CD4-positive, alpha-beta T cell treated with Interleukin-15 for 1 hour (primary cell): ENCODE measurements around the gene TIFAB.
"Not testable (repeated sequence)": the region's sequence is repeated elsewhere in the genome, so short reads cannot be mapped to it uniquely, and the experiment has no call there.

Experiments
- DNase-seq: peaks from one replicate; pipeline ENCODE4 v3.0.0-alpha.2; 2020

TIFAB gene, protein sequence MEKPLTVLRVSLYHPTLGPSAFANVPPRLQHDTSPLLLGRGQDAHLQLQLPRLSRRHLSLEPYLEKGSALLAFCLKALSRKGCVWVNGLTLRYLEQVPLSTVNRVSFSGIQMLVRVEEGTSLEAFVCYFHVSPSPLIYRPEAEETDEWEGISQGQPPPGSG

DNA sequence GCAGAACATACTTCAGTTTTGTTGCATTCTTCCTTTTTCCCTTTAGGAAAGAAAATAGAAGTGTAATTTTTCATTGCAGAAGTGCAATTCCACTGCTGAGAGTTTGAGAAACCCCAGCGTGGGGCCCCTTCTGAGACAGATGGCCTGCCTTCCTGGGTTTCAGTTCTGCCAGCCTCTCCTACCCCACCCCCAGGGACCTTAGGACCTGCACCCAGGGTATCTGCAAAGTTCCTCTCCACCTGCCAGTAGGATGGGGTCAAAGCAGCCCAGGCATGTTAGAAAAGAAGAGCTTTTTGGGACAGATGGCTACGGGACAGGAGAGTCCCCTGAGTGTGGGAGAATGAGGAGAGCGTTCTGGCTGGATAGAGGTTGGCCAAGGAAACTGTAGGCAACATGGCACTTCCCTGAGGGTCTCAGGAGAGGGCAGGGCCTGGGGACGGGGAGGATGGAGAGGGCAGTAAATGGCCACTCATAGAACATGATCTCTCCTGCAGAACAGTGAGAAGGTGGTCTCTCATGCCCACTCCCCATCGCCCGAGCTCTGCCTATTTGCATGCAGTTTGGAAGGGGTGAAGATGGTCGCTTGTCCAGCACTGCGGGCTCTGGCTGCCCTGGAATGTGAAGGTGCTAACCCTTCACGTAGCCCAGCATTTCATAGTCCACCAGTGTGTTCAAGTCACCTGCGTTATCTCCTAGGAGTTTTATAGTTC lies at the start of gene TIFAB:
TSS of gene TIFAB (minus strand) at position 31 of the 710 bp plus-strand sequence. CDS start 2,412 bp downstream, outside the sequence.
- DNase-seq = no peak

DNA sequence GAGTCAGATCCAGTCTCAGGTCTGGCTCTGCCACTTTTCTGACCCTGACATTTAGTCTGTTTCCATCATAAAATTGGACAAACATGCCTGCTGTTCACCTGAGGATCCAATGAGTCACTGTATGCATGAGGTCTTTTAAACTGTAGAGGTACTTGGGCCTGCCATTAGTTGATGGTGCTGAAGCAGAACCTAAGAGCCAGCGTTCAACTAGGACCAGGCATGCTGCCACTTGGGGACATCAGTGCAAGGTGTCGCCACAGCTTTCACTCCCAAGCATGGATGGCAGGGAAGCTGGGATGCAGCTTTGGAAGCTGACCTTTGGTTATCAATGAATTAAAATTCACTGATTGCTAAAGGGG lies 46.5 kb upstream of the TIFAB start:
- DNase-seq = no peak

DNA sequence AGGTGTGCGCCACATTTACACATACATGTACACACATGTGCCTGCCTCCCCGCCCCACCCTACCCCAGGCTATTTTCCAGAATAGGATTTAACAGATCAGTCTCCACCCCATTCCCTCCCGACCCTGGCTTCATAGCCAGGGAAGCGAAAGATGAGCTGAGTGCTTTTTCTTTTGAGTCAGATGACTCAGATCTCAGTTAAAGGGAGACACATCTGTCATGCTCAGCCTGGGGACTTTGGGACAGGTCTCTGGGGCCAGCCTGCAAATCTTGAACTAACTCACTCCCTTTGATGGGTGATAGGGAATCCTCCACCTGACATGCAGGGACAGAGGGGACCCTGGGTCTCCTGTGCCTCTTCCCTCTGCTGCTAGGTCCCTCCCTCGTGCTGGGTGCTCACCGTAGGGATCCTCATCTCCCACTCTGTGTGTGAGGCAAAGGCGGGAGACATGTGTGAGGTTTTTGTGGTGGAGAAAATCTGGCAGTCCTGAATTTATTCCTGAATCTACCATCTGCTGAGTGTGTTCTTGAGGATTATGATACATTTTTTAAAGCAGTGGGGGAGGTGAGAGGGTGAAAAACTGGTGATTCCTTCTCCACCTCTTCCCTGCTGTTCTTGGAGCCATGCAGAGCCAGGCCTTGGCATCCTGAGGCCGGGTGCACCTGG lies 46.0 kb upstream of the TIFAB start:
- DNase-seq = no peak

DNA sequence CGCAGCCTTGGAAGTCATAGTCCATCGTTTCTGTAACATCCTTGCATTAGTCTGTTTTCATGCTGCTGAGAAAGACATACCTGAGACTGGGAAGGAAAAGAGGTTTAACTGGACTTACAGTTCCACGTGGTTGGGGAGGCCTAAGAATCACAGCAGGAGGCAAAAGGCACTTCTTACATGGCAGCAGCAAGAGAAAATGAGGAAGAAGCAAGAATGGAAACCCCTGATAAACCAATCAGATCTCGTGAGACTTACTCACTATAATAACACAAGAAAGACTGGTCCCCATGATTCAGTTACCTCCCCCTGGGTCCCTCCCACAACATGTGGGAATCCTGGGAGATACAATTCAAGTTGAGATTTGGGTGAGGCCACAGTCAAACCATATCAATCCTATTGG lies 43.4 kb upstream of the TIFAB start:
- not testable (repeated sequence) for DNase-seq

DNA sequence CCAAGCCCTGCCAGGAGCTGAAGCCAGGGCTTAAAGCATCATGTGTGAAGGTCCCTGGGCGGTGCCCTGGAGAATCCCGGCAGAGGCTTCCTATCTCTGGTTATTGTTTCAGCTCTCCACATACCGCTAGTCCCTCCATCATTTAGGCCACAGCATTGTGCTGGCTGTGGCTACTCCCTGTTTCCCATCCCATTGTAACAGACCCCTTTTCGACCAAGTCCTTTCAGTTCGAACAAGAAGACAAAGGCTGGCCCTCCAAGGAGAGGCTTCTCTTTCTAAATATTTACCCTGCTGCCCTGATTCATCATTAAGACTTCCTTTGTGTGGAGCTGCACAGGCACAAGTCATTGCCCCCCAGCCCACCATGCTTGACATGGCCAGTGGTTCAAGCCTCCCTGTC lies 42.0 kb upstream of the TIFAB start:
- DNase-seq = no peak

DNA sequence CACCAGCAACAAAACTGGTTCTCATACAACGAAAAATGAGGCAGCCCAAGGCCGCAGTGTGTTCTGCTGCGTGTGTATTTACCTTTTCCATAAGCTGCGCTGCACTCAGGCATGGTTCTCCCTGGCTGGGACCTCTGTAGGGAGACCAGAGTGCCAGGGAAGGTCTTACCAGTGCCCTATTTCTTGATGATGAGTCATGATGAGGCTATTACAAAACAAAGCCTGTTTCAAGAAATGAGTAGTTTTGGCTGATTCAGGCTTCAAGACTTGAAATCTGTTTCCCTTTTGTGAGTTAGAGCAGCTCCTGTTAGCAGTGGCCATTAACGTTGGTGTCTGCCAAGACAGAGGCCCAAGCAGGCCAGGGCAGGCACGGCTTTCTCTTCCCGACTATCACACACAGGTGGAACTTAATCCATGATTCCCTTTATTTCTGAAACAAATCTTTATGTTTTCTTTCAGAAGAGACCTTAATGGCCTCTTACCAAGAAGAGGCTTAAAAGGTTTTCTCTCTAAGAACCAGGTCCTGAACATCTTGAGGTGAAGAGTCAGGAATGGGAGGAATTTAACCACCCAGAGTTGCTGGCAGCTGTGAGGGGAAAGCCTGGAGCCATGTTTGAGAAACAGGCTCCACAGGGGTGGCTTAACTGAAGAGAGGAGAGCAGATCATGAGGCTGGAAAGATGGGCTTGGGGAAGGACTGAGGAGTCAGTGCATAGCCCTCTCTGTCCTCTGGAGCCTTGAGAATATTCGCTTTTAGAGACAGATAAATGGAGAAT lies 41.4 kb upstream of the TIFAB start:
- DNase-seq = no peak

DNA sequence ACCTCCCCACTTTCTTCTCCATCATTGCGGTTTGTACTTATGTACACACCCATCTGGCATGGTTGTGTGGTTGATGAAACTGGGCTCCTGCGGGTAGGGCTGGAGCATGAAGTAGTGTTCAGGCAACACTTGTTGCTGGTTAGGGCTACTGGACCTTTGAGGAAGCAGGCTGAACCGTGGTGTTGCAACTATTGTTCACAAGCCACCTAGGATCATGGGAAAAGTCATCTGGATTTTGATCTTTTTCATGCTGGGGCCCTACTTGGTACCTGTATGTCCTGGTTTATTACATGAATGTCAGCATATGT lies 40.1 kb upstream of the TIFAB start:
- DNase-seq = no peak

DNA sequence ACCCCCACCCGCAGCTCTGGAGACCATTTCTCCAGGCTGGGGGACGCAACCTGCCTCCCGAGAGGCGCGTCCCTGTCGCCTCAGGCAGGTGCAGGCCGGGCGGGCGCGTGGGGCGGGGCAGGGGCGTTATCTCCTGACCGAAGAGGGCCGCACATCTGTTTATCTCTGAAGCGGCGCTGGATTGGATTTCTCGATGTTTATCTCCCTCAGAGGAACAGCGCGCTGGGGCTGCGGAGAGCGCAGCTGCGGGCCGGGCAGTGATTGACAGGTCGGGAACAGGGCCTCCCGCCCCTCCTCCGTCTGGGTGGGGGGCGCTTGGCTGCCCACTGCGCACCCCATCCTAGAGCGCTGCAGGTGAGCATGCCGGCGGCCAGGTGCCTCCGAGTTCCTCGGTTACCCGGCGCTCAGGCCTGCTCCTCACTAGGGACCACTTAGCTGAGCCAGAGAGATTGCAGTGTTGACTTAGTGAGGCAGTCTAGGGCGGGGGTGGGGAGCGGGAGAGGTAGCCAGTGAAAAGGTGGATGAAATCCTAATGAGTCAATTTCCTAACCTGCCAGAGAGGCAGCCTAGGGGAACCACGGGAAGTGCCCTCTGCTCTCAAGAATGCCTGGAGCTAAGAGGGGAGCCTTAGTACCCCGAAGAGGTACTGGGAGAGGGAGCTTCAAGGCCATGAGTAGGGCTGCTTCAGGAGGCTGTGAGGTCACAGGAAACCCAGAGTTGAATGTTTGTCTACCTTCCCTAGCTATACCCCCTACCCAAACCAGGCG lies 39.6 kb upstream of the TIFAB start:
- DNase-seq = no peak

DNA sequence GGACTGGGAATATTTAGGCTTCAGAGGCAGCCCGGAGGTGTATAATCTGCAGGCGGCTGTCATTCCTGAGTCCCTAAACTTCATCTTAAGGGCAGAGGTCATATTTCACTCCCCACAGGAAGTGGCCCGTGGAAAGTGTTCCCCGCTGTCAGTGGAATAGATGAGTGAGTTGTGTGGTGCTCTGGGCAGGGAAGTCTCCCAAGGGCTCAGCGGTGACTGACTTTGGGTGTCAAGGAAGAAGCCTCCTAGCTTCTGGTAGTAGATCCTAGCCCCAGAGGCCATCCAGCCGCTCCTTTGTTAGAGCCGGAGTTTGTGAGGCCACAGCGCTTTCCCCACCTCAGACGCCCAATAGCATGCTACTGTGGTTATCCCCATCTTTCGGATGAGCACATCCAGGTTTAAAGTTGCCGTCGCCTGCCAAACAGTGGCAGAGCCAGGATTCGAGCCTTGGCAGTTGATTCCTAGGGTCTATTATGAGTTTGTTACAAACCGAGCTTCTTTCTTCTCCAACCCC lies 38.9 kb upstream of the TIFAB start:
- DNase-seq = no peak

DNA sequence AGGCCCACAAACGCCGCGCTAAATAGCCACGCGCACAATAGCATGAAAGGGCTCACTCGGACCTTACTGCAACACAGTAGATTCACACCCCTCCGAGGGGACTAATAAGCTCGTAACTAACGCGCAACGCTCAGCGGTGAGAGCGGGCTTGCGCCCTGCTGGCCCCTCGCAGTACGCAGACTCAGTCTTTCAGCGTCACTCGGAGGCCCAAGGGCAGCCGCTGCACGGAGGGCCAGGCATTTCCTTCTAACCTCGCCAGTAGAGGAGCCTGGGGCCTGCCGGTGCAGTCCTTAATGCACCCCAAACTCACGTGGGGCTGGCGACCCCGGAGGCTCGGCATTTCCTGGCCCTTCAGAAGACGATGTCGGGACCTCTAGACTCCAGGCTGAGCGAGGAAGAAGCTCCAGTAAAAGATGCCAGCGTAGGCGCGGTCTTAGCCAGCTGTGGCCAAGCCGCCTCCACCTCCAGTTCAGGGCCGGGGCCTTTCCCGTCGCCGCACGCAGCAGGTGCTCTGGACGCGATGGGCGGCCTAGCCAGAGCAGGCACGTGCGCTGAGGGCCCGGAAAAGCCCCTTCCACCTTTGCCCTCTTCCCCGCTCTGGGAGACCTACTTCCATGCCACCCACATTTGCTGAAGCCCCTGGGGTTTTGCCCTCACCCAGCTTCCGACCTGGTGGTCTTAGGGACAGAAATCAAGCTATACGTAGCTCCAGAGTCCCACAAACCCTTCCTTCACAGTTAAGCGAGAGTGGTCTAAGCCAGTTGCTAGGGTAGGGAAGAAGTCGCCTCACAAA lies 38.3 kb upstream of the TIFAB start:
- no peak for DNase-seq

DNA sequence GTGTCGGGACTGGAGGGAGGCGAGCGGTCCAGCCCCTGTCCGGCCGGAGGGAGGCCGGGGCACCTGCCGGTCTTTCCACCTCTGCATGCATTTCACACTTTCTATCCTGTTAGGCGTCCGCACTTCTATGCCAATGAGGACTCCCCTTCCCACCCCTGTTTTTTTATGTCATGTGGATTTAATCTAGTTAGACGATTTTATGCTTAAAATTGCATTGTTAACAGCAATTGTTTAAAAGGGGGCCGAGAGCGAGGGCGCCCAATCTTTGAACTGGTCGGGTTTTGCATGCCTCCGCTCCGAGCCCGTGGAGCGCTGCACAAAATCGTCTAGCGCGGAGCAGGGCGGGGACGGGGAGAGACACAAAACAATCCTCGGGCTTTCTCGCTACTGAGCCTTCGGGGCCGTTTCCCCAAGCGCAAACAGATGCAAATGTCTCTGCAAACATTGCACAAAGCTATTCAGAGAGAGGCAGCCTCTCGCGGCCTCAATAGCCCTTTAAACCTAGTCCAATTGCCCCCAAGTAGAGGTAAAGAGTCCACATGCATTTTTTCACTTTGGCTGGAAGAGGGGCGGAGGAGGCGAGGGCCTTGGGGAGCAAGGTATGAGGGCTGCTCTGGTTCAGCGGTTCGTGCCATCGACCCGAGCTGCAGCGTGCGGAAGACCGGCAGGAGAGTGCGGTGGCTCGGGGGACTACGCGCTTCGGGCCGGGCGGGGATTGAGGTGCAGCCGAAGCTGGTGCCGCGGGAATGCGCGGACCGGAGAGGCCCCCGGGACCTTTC lies 37.5 kb upstream of the TIFAB start:
- DNase-seq = no peak

DNA sequence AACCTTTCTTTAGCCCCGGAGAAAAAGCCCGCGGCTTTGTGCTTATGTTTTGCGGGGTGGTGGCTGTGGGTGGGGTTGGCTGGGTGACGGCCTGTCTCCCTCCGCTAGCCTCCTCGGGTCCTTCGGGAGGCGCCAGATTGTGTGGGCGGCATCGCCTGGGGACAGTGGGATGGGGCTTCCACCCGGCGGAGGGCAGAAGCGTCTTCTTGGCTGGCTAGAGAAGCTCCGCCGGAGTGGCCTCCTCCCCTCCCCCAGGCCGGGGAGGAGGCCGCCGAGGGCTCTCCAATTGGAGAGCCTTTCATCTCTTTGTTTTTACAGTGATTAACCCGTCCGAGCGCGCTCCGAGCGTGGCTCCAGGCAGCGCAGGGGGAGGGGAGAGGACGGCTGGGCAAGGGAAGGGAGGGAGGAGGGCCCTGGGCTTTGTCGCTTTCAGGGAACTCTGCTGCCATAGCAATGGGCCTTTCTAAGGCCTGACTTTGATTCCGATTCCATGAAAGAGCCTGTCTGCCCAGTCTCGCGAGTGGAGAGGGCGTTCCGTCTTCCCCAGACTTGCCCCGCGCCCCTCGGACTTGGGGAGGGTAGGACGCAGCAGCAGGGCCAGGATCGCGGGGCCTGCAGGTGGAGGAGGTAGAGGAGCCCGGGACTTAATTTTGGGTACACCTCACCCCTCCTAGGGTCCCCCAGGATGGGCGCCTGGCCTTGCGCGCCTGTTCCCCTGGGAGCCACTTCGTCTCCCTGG lies 36.7 kb upstream of the TIFAB start:
- no peak for DNase-seq

DNA sequence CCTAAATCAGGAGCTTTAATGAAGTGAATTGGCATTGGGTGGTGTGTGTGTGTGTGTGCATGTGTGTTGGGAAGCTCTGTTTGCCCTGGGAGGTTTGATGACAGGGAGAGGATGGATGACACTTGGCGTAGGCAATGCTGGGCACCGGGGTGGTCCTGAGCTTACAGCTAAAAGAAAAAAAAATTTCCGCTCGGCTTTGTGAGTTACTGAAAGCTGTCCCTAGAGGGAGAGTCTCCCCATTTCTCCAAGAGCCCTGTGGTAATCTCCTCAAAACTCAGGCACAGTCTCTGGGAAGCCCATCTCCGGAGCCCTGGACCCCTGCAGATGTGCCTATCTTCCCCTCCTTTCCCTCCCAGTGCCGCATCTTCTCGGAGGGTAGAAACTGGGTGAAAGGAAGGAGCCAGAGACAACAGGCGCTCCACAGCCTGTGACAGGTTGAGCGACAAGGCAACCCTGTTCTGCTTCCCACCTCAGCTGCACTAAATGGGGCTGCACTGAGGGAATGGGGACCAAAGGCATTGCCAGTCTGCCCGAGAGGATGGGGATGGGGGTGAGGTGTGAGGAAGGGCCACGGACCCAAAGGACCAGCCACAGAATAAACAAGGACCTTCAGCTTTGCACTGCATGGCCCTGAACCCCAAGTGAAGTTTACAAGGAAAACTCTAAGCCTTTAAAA lies 35.8 kb upstream of the TIFAB start:
- DNase-seq = no peak

DNA sequence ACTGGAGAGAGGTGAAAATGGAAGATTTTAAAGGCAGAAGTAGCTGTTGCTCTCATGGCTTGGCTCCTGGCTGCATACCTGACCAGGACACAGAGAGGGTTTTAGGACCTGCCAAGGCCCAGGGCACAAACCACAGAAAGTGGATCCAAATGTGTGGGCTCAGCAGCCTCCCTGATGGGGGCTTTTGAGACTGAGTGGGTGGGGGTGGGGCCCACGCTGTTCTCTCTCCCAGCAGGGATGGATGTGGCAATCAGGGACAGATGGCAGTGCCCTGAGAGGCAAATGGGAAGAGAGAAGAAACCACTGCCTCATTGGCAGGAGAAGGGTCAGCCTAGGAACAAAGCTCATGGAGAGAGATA lies 34.9 kb upstream of the TIFAB start:
- DNase-seq = no peak

DNA sequence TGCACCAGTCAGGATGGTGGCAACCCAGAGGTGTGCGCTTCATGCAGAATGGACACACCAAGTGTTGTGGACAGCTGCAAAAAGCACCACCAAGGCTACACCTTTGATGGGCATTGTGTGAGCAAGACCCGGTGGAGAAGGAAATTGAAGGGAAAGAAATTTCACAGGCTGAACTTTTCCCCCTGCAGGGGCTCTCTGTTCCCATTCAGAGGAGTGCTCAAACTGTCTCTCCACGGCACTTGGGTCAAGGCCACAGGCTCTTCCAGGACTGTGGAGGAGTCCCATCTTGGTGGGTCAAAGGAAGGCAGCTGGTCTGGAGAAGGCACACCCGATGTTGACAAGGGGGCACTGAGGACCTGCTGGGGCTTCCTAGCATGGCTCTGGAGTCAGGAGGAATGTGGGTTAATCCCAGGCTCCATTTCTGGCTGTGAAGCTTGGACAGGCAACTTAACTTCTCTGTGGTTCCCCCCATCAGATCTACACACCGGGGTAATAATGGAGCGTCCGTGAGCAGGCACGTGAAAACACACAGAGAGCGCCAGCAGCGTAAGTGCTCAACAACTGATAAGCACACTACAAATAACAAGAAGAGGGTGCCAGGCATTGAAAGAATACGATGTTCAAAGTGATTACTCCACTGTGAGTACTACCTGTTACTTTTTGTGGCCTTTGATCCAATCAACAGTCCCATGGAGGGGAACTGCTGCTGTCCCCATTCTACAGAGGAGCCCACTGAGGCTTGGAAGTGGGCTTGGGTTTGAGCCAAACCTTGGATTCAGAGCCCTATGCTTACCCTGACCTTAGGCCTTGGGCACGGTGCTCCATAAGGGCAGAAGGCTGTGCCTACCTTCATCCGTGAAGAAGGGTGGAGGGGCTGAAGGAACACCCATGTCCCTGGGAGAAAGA lies 34.2 kb upstream of the TIFAB start:
- DNase-seq = no peak

DNA sequence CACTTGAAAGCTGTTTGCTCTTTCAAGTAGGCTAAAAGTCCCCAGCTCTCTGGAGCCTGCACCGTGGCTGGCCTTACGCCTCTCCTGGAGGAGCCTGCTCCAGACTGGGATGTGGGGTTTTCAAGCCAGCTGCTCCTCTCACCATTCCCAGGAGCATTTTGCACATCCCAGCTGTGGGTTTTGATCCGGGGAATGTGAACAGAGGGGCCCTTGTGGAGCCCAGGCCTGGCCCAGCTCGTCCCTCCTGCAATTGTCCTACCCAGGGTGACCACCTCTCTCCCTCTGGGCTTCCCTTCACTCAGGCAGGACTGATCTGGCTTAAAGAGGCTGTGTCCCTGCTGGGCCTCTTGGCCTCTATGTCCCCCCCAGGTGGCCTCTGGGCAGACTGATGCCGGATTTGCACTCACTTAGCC lies 32.5 kb upstream of the TIFAB start:
- DNase-seq = no peak

DNA sequence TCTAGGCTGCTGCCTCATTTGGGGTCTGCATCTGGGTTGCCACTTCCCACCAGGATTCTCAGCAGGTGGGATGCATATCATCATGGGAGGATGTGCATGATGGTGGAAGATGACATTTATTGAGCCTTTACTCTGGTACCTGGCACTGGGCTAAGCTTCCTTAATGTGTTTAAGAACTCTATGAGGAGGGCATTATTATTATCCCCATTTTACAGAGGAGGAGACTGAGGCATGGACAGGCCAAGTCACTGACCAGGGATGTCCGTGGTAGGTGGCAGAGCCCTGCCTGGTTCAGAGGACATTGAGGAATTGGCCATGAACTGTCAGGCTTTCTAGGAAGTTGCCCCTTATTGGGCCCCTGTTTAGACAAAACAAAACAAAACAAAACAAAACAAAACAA lies 31.1 kb upstream of the TIFAB start:
- no peak for DNase-seq

DNA sequence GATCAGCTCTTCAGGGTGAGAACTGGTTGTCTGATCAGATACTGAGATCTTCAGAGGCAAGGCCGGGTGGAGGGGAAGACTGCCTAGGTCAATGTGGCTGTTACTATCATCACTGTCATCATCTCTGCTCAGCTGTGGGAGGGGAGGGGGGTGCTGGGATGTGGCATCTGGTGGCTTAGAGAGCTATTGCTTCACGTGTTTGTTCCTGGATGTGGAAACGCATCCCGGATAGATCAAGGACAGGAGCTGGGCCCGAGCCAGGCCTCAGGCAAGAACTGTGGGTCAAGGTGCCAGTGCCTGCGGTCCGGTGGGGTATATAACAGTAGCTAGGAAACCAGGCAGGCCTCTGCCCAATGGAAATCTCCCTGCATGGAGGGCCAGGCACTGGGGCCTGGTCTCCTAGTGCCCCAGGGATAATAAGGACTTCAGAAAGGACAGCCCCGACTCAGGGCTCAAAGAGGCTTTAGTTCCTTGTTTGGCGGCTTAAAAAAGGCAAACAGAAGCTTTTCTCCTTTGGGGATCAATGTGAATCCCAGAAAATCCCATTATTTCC lies 30.3 kb upstream of the TIFAB start:
- no peak for DNase-seq

DNA sequence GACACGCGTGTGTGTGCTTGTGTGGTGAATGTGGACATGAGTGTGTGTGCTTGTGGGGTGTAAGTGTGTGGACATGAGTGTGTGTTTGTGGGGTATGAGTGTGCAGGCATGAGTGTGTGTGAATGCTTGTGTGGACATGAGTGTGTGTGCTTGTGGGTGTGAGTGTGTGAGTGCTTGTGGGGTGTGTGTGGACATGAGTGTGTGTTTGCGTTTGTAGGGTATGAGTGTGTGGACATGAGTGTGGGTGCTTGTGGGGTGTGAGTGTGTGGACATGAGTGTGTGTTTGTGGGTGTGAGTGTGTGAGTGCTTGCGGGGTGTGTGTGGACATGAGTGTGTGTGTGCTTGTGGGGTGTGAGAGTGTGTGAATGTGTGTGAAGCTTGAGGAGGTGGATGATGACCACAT lies 29.8 kb upstream of the TIFAB start:
- DNase-seq = no peak
